Measurements from ENCODE around the gene PTPRG.

Gene PTPRG

DNA sequence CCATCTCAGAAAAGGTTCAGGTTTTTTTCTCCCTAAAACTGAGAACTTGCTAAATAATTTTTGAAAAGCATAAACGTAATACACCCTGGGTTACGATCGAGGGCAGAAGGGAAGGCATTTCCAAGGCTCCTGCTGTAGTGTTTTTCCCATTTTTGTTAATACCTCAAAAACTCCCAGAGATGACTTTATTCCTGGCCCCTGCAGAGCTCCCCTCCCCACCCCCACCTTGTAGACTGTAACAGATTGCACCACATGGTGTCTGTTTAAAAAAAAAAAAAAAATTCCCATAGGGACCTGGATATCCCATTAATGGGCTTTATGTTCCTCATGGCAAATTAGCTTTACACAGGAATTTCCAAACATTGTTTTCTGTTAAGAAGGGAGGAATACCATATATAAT, 773.8 kb downstream of the PTPRG start:
- no peak for DNase-seq (ENCODE audit: low read depth in 2 of 2)

DNA sequence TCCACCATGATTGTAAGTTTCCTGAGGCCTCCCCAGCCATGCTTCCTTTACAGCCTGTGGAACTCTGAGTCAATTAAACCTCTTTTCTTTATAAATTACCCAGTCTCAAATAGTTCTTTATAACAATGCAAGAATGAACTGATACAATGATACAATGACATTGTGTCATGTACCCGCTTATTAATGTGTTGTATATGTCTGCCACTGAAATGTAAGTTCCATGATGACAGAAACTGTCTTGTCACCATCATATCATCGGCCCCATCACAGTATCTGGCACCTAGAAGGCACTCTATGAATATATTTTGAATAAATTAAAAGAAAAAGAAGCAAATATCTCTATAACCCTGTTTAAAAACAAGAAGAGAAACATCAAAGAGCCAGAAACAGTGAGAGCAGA, 782.4 kb downstream of the PTPRG start:
- DNase-seq (ENCODE audit: low read depth in 2 of 2), result no peak

Measured in activated CD4-positive, alpha-beta T cell treated with anti-CD3 and anti-CD28 coated beads for 24 hours (primary cell).